K562 (cell line): ENCODE measurements around the gene UBE2D2. TPM values are rescaled to one million over a fixed set of nuclear protein-coding genes. Genes with fewer than 3 reads are reported as not detected.
A peak's percentile ranks its signal among the peaks of the same experiment; 100 is the strongest.

Source experiments
- GATAD2A ChIP-seq: fragments of 450-650 bp; IDR thresholded peaks from 2 replicates; pipeline ENCODE4 v1.6.1; 2017
- NFIX ChIP-seq: fragments of 250-450 bp; sonication (Bioruptor Pico); IDR thresholded peaks from 2 replicates; pipeline ENCODE4 v1.4.0; 2020; ENCODE audit warnings: low read depth, mild to moderate bottlenecking, moderate library complexity
- POLR2AphosphoS2 ChIP-seq: IDR thresholded peaks from 2 replicates; pipeline ENCODE4 v1.6.1; 2012; ENCODE audit warnings: low read length, improper control_type of control experiment
- SMARCC2 ChIP-seq: fragments of 450-650 bp; IDR thresholded peaks from 2 replicates; pipeline ENCODE4 v1.6.1; 2017; ENCODE audit warnings: antibody characterized with exemption, moderate library complexity, mild to moderate bottlenecking, low read depth
- TFAM ChIP-seq: fragments of 250-450 bp; sonication (Bioruptor Pico); conservative IDR thresholded peaks from 2 replicates; pipeline ENCODE4 v1.5.0; 2021; ENCODE audit warnings: mild to moderate bottlenecking, moderate library complexity
- ZBED1 ChIP-seq: IDR thresholded peaks from 2 replicates; pipeline ENCODE4 v1.6.1; 2014
- ZNF140 ChIP-seq: fragments of 250-450 bp; sonication (Bioruptor Pico); IDR thresholded peaks from 2 replicates; pipeline ENCODE4 v1.8.0; 2021; ENCODE audit warnings: moderate library complexity, mild to moderate bottlenecking, inconsistent platforms
- ZNF766 ChIP-seq: fragments of 200-800 bp; sonication (Bioruptor generic); conservative IDR thresholded peaks from 2 replicates; pipeline ENCODE4 v1.6.1; 2016; ENCODE audit warnings: missing genetic modification characterization, missing compliant biosample characterization
- polyA plus RNA-seq, 8 experiments: library from polyadenylated mRNA; depleted of rRNA in 4 of 8; stranded (reverse) in 5 of 8; unstranded in 3 of 8; fragments of >200 nt; fragmentation: Nextera tagmentation in 2 of 8; fragmentation: Illumina TruSeq in 1 of 8; extraction: Ambion mirVana in 2 of 8; extraction: Trizol in 1 of 8; gene quantifications; 2 replicates each; pipeline versions ENCODE4 v1.2.1 to v1.2.3, GENCODE V29; 2011 to 2014; ENCODE audit warnings: inconsistent platforms in 1 of 8, missing spikeins in 1 of 8
- total RNA-seq, 7 experiments: library from RNA; depleted of rRNA in 6 of 7; stranded (reverse); fragments of >200 nt in 6 of 7; fragmentation: Illumina TruSeq in 2 of 7; extraction: Trizol in 2 of 7; gene quantifications; 2 replicates each; pipeline versions ENCODE4 v1.2.1 to v1.2.3, GENCODE V29; 2011 to 2021; ENCODE audit warnings: low replicate concordance in 1 of 7
- TF ChIP-seq, protein P1 (sequence below), 3 experiments: IDR thresholded peaks in 2 of 3; conservative IDR thresholded peaks in 1 of 3; 2 replicates each; pipeline ENCODE4 v1.5.1; 2011 to 2012; ENCODE audit warnings: low read length in 3 of 3, mild to moderate bottlenecking in 3 of 3, control low read depth in 2 of 3, improper control_type of control experiment in 1 of 3, inconsistent platforms in 1 of 3, low read depth in 1 of 3, mixed read lengths in 1 of 3, moderate library complexity in 1 of 3; ENCODE audit not compliant: insufficient read depth in 2 of 3
- TF ChIP-seq, protein P2 (sequence below): fragments of 450-650 bp; formaldehyde crosslinking; IDR thresholded peaks from 2 replicates; pipeline ENCODE4 v1.4.0; 2022; ENCODE audit warnings: mild to moderate bottlenecking, moderate library complexity
- TF ChIP-seq, protein P3 (sequence below): sonication (generic); formaldehyde crosslinking; IDR thresholded peaks from 2 replicates; pipeline ENCODE4 v1.8.0; 2022; ENCODE audit warnings: mild to moderate bottlenecking, missing genetic modification reagents
- TF ChIP-seq, protein P4 (sequence below): fragments of 250-450 bp; sonication (Bioruptor Pico); IDR thresholded peaks from 2 replicates; pipeline ENCODE4 v1.5.0; 2022; ENCODE audit warnings: mild to moderate bottlenecking
- TF ChIP-seq, protein P5 (sequence below): sonication (generic); formaldehyde crosslinking; IDR thresholded peaks from 2 replicates; pipeline ENCODE4 v1.8.0; 2022; ENCODE audit warnings: missing genetic modification reagents, mild to moderate bottlenecking, moderate library complexity, borderline replicate concordance
- TF ChIP-seq, protein P6 (sequence below): fragments of 450-650 bp; formaldehyde crosslinking; IDR thresholded peaks from 2 replicates; pipeline ENCODE4 v1.4.0; 2022; ENCODE audit warnings: missing genetic modification characterization

The UBE2D2 gene
- total and polyA plus RNA-seq, 9 of the 15 experiments (the other 6 are each of a cell fraction or from before 2014, with no cell fraction given), result 53.6 to 198 (median 122) TPM

DNA sequence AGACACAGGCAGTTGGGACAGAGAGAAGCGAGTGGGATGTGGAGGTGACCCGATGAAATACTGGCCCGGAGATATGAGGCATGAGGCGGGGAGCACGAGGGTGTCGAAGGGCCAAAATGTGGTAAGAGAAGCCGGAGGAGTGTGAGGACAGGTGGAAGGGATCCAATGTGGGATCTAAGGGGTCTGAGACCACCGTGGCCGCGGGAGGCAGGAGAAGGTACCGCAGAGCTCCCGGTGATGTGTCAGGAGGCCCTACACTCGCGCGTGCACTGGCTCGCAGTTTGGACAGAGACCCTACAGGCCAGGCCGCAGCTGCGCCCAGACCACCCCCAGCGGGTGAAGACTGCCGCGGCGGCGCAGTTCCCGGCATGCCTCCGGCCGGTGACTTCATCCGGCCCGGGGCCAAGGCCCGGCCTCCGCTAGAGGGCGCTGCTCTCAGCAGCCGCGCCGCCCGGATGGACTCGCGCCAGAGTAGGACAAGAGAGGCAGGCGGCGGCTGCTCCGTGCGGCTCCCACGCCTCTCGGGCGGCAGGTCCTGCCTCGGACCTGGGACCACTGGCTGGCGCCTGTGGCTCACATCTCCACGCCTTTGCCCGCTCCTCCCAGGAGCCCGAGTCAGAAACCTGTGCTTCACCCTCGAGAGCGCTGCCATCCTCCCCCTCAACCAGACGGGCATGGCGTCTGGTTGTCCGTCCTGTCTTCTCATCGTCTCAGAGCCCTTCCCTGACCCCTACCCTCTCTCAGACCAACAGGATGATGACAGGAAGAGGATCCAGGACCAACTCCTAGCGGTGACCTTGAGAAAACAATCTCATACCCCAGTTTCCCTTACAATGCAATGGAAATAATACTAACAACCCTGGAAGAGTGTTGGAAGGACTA is 43.2 kb upstream of the UBE2D2 start (continued):
- TF ChIP-seq, protein P1, sequence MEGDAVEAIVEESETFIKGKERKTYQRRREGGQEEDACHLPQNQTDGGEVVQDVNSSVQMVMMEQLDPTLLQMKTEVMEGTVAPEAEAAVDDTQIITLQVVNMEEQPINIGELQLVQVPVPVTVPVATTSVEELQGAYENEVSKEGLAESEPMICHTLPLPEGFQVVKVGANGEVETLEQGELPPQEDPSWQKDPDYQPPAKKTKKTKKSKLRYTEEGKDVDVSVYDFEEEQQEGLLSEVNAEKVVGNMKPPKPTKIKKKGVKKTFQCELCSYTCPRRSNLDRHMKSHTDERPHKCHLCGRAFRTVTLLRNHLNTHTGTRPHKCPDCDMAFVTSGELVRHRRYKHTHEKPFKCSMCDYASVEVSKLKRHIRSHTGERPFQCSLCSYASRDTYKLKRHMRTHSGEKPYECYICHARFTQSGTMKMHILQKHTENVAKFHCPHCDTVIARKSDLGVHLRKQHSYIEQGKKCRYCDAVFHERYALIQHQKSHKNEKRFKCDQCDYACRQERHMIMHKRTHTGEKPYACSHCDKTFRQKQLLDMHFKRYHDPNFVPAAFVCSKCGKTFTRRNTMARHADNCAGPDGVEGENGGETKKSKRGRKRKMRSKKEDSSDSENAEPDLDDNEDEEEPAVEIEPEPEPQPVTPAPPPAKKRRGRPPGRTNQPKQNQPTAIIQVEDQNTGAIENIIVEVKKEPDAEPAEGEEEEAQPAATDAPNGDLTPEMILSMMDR (IDR thresholded peaks at IDR 0.05 in 2 of 3, conservative IDR thresholded peaks at IDR 0.05 in 1 of 3; ENCODE audit: insufficient read depth in 2 of 3, low read depth in 1 of 3, low read length in 3 of 3), result peak; percentile 94 to 96 (median 95)
- TF ChIP-seq, protein P2, sequence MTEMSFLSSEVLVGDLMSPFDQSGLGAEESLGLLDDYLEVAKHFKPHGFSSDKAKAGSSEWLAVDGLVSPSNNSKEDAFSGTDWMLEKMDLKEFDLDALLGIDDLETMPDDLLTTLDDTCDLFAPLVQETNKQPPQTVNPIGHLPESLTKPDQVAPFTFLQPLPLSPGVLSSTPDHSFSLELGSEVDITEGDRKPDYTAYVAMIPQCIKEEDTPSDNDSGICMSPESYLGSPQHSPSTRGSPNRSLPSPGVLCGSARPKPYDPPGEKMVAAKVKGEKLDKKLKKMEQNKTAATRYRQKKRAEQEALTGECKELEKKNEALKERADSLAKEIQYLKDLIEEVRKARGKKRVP (CRISPR knock-in tag), result peak; percentile 61; the same call in 1 of the 2 replicates
- TF ChIP-seq SMARCC2, result no peak
- TF ChIP-seq, protein P3, sequence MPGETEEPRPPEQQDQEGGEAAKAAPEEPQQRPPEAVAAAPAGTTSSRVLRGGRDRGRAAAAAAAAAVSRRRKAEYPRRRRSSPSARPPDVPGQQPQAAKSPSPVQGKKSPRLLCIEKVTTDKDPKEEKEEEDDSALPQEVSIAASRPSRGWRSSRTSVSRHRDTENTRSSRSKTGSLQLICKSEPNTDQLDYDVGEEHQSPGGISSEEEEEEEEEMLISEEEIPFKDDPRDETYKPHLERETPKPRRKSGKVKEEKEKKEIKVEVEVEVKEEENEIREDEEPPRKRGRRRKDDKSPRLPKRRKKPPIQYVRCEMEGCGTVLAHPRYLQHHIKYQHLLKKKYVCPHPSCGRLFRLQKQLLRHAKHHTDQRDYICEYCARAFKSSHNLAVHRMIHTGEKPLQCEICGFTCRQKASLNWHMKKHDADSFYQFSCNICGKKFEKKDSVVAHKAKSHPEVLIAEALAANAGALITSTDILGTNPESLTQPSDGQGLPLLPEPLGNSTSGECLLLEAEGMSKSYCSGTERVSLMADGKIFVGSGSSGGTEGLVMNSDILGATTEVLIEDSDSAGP, result no peak
- no peak for TF ChIP-seq ZBED1
- peak; percentile 49; the same call in 1 of the 2 replicates for TF ChIP-seq GATAD2A
- TF ChIP-seq, protein P4, sequence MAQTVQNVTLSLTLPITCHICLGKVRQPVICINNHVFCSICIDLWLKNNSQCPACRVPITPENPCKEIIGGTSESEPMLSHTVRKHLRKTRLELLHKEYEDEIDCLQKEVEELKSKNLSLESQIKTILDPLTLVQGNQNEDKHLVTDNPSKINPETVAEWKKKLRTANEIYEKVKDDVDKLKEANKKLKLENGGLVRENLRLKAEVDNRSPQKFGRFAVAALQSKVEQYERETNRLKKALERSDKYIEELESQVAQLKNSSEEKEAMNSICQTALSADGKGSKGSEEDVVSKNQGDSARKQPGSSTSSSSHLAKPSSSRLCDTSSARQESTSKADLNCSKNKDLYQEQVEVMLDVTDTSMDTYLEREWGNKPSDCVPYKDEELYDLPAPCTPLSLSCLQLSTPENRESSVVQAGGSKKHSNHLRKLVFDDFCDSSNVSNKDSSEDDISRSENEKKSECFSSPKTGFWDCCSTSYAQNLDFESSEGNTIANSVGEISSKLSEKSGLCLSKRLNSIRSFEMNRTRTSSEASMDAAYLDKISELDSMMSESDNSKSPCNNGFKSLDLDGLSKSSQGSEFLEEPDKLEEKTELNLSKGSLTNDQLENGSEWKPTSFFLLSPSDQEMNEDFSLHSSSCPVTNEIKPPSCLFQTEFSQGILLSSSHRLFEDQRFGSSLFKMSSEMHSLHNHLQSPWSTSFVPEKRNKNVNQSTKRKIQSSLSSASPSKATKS (CRISPR knock-in tag), result no peak
- TF ChIP-seq POLR2AphosphoS2, result peak; percentile 60; the same call in 1 of the 2 replicates
- TF ChIP-seq ZNF766 (CRISPR knock-in tag), result peak; percentile 43; the same call in 1 of the 2 replicates
- TF ChIP-seq, protein P5, sequence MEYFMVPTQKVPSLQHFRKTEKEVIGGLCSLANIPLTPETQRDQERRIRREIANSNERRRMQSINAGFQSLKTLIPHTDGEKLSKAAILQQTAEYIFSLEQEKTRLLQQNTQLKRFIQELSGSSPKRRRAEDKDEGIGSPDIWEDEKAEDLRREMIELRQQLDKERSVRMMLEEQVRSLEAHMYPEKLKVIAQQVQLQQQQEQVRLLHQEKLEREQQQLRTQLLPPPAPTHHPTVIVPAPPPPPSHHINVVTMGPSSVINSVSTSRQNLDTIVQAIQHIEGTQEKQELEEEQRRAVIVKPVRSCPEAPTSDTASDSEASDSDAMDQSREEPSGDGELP (CRISPR knock-in tag), result peak; percentile 94
- TF ChIP-seq, protein P6, sequence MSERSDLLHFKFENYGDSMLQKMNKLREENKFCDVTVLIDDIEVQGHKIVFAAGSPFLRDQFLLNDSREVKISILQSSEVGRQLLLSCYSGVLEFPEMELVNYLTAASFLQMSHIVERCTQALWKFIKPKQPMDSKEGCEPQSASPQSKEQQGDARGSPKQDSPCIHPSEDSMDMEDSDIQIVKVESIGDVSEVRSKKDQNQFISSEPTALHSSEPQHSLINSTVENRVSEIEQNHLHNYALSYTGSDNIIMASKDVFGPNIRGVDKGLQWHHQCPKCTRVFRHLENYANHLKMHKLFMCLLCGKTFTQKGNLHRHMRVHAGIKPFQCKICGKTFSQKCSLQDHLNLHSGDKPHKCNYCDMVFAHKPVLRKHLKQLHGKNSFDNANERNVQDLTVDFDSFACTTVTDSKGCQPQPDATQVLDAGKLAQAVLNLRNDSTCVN (CRISPR knock-in tag), result no peak
- TF ChIP-seq ZNF140, result no peak
- TF ChIP-seq TFAM (CRISPR knock-in tag), result no peak
- peak; percentile 62 for TF ChIP-seq NFIX (CRISPR knock-in tag)
